GM15510 (cell line): ENCODE measurements around the gene LAP3.

Source experiments
- POLR2A ChIP-seq: IDR thresholded peaks from 3 replicates; pipeline ENCODE4 v1.6.1; 2011; ENCODE audit warnings: borderline replicate concordance; ENCODE audit not compliant: insufficient read length; ENCODE audit errors: extremely low read depth

Gene LAP3

DNA sequence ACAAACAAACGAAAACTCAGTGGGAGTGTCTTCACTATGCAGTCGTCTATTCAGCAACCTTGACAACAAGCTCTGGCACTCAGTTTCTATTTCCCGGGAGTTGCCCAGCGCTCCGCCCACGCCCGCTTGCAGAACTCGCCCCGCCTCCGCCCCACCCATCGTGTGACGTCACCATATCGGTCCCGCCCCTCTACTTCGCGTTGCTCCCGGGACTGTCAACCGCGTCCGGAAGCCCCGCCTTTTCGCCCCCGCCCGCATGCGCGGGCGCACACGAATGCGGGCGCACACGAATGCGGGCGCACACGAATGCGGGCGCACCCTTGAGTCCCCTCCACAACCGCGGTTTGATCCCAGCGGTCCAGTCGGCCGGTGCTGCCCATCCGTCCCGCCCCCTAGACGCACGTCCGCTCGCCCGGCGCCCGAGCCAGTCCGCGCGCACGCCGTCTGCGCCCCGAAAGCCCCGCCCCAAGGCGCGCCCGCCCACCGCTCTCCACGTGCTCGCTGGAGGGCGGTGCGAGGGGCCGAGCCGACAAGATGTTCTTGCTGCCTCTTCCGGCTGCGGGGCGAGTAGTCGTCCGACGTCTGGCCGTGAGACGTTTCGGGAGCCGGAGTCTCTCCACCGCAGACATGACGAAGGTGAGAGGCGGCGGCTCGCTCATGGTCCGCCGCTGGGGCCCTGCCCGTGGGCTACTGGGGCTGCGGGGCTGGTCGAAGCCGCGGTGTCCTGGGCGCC, at the start of gene LAP3:
Gene LAP3 (plus strand): TSS at position 267 of the 733 bp plus-strand sequence. CDS start 268 bp downstream, at position 535.
- peak; percentile 99 for TF ChIP-seq POLR2A

- TF ChIP-seq POLR2A = no peak
Measured at GRCh38 chr4:17528551-17529165, 48.3 kb upstream of the LAP3 start.

GRCh38 chr4:17531538-17532285, 45.3 kb upstream of the LAP3 start:
- no peak for TF ChIP-seq POLR2A

DNA sequence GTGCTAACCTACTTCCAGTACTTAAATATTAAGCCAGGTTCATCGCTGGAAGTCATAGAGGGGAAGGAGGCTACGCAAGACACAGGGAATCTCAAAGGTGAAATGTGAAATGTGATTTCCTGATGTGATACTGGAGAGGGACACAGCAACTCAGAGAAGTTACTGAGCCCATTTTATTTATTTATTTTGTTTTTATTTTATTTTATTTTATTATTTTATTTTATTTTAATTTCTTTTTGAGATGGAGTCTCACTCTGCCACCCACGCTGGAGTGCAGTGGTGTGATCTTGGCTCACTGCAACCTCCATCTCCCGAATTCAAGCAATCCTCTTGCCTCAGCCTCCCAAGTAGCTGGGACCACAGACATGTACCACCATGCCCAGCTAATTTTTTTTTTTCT, 42.3 kb upstream of the LAP3 start:
- TF ChIP-seq POLR2A = no peak

GRCh38 chr4:17535242-17535641, 41.8 kb upstream of the LAP3 start:
- TF ChIP-seq POLR2A = no peak

GRCh38 chr4:17535906-17536305, 41.1 kb upstream of the LAP3 start:
- TF ChIP-seq POLR2A = no peak

GRCh38 chr4:17544205-17544604, 32.8 kb upstream of the LAP3 start:
- no peak for TF ChIP-seq POLR2A

DNA sequence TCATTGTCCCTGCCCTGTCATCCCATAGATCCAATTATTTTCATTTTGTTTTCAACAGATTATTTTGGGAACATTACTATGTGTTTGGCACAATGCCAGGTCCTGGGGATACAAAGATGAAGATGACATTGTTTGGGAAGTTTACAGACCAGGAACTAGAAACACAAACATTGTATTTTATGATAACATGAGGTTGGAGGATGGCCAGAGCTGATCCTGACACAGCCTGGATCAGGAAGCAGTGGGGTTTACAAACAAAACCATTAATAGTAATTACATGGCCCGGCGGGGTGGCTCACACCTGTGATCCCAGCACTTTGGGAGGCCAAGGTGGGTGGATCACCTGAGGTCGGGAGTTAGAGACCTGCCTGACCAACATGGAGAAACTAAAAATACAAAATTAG, 32.2 kb upstream of the LAP3 start:
- TF ChIP-seq POLR2A = no peak

GRCh38 chr4:17545374-17546140, 31.4 kb upstream of the LAP3 start:
- no peak for TF ChIP-seq POLR2A

GRCh38 chr4:17546222-17546621, 30.8 kb upstream of the LAP3 start:
- TF ChIP-seq POLR2A = no peak

- TF ChIP-seq POLR2A = no peak
Measured at GRCh38 chr4:17546678-17547077, 30.3 kb upstream of the LAP3 start.

GRCh38 chr4:17550549-17550948, 26.4 kb upstream of the LAP3 start:
- no peak for TF ChIP-seq POLR2A

GRCh38 chr4:17552427-17552826, 24.6 kb upstream of the LAP3 start:
- TF ChIP-seq POLR2A = no peak

GRCh38 chr4:17554568-17554967, 22.4 kb upstream of the LAP3 start:
- TF ChIP-seq POLR2A = no peak

DNA sequence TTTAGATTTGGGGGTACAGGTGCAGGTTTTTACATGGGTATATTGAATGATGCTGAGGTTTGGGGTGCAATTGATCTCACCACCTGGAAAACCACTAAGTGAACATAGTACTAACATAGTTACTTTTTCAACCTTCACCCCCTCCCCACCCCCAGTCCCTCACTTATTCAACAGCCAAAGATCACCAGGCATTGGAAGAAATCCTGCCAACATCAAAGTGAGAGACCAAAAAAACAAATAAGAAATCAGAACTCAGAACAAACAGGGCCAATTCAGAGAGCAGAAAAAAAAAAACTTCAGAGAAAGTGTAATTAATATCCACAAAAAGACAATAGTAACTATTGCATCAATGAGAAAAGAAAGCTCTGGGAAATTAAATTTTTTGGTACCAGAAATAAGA, 20.5 kb upstream of the LAP3 start:
- no peak for TF ChIP-seq POLR2A
